MM.1S (cell line): Measurements from ENCODE around the gene CRTC3.

Experiments
- EZH2phosphoT487 ChIP-seq: fragments of 300-600 bp; sonication (generic); IDR thresholded peaks from 2 replicates; pipeline ENCODE4 v1.6.1; 2018; ENCODE audit warnings: antibody characterized with exemption, low read length
- TF ChIP-seq, protein P1 (sequence below): fragments of 300-600 bp; sonication (generic); IDR thresholded peaks from 2 replicates; pipeline ENCODE4 v1.5.1; 2016; ENCODE audit warnings: antibody characterized with exemption, low read length, mixed read lengths

DNA sequence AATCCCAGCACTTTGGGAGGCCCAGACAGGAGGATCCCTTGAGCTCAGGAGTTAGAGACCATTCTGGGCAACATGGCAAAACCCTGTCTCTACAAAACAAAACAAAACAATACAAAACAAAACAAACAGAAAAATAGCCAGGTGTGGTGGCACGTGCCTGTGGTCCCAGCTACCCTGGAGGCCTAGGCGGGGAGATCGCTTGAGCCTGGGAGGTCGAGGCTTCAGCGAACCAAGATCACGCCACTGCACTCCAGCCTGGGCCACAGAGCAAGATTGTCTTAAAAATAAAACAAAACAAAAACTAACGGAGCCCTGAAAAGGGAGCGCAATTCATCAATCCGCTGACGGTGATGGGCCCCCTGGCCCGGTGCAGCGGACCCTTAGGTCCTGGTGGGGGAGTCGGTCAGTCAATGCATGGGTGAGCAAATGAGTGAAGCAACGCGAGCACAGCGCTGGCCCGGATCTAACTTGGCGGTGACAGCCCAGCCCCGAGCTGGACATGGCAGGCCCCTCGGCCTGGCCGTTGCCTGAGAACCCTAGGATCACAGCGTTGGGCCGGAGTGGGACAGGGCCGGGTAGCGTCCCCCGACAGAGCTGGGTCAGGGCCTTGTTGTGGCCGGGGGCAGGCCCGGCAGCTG lies 135.0 kb downstream of the CRTC3 start:
- TF ChIP-seq, protein P1, sequence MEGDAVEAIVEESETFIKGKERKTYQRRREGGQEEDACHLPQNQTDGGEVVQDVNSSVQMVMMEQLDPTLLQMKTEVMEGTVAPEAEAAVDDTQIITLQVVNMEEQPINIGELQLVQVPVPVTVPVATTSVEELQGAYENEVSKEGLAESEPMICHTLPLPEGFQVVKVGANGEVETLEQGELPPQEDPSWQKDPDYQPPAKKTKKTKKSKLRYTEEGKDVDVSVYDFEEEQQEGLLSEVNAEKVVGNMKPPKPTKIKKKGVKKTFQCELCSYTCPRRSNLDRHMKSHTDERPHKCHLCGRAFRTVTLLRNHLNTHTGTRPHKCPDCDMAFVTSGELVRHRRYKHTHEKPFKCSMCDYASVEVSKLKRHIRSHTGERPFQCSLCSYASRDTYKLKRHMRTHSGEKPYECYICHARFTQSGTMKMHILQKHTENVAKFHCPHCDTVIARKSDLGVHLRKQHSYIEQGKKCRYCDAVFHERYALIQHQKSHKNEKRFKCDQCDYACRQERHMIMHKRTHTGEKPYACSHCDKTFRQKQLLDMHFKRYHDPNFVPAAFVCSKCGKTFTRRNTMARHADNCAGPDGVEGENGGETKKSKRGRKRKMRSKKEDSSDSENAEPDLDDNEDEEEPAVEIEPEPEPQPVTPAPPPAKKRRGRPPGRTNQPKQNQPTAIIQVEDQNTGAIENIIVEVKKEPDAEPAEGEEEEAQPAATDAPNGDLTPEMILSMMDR, result no peak
- TF ChIP-seq EZH2phosphoT487, result no peak
